Ishikawa (cell line): Measurements from ENCODE around the gene ARFGAP1.

ENCODE experiments used
- FOXM1 ChIP-seq: IDR thresholded peaks from 2 replicates; pipeline ENCODE4 v1.6.1; 2012; ENCODE audit warnings: low read depth, borderline replicate concordance
- RAD21 ChIP-seq: IDR thresholded peaks from 2 replicates; pipeline ENCODE4 v1.6.1; 2012; ENCODE audit warnings: low read depth

DNA sequence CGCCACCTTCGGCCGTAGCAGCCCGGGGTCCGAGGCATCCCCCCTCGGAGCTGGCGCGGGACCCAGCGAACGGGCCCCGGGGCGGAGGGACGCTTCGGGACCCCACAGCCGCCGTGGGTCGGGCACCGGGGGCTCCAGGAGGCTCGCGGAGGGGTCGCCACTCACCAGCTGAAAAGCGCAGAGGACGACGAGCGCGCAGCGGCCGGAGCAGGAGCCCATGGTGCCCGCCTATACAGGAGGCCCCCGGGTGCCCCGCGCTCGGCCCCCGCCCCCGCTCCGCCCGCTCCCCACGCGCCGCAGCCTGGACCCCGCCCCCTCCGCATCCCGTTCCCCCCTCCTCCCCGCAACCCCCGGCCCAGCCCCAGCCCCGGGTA, 18.4 kb upstream of the ARFGAP1 start, which contains the start of gene NKAIN4:
- TF ChIP-seq FOXM1: no peak
- TF ChIP-seq RAD21: no peak
